B cell (primary cell): Measurements from ENCODE around the gene NBAS.

ENCODE experiments used
- EZH2 ChIP-seq: IDR thresholded peaks from 2 replicates; pipeline ENCODE4 v1.6.1; 2012; ENCODE audit warnings: borderline replicate concordance, low read depth, mild to moderate bottlenecking, moderate library complexity, low read length; ENCODE audit not compliant: insufficient read depth, poor library complexity, severe bottlenecking
- TF ChIP-seq, protein P1 (sequence below): fragments of 200-600 bp; IDR thresholded peaks from one replicate; pipeline ENCODE4 v1.8.0; 2022; ENCODE audit warnings: antibody characterized with exemption, mild to moderate bottlenecking

DNA sequence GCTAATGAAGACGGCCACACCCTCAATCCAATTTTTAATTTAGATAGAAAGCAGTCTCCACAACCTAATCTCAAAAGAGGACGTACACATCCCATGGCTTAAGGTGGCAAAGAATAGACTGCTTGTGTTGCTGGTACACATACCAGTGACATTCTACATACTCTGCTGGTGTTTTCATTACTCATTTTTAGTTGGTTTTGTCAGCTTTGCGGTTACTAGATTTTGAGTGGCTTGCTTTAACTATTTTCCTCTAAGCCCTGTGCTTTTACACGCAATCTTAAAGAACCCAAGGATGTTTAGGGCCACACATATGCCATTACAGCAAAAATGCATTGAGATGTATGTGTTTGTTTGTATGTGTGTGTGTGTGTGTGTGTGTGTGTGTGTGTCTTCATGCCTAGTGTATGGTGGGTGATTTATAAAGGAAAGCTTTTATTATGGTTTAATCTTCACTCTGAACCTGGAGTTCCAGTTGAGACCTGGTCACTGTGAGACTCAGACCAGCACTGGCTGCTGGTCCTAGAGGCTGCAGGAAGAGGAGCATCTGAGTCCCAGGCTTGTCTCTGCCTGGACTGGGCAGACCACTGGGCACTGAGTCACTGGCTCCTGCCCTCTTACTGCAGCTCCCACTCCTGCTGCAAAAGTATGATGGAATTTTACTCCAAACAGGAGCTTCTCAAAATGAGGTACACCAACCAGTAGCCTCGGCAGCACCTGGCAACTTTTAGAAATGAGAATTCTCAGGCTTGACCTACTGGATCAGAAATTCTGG lies 415.9 kb downstream of the NBAS start:
- TF ChIP-seq, protein P1, sequence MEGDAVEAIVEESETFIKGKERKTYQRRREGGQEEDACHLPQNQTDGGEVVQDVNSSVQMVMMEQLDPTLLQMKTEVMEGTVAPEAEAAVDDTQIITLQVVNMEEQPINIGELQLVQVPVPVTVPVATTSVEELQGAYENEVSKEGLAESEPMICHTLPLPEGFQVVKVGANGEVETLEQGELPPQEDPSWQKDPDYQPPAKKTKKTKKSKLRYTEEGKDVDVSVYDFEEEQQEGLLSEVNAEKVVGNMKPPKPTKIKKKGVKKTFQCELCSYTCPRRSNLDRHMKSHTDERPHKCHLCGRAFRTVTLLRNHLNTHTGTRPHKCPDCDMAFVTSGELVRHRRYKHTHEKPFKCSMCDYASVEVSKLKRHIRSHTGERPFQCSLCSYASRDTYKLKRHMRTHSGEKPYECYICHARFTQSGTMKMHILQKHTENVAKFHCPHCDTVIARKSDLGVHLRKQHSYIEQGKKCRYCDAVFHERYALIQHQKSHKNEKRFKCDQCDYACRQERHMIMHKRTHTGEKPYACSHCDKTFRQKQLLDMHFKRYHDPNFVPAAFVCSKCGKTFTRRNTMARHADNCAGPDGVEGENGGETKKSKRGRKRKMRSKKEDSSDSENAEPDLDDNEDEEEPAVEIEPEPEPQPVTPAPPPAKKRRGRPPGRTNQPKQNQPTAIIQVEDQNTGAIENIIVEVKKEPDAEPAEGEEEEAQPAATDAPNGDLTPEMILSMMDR: no peak
- TF ChIP-seq EZH2: no peak
